ENCODE results near the gene C2orf74. TPM values are rescaled to one million over a fixed set of nuclear protein-coding genes. Genes with fewer than 3 reads are reported as not detected.

The C2orf74 gene
- total RNA-seq, 2 experiments from 2014 or later, result 7.8 to 8.5 TPM

DNA sequence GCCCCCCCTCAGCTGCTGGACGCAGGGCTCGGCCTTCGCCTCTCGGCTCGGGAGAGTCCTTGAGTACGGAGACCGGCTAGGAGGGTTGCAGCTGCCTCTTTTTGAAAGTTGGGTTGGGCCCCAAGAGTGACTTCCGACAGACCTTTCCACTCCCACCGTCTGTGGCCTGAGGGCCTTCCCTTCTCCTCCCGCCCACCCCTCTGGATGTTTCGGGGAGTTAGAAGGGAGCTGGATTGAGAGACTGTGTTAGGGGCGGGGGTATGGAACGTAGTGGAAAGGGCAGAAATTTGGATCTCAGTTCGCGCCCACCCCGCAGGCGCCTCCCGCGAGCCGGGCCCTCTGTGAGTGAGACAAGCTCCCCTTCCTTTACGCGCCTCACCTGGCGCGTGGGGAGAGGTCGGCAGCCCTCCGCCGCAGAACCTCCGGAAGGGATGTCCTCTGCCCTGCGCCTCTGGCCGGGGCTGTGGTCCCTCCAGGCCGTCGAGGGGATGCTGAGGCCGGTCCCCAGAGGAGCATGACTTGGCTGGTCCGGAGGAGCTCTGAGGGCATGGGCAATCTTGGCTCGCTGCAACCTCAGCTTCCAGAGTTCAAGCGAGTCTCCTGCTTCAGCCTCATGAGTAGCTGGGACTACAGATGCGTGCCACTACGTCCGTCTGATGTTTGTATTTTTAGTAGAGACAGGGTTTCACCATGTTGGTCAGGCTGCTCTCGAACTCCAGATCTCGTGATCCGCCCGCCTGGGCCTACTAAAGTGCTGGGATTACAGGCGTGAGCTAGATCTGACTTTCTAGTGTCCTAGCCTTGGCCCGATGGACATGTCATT is 15.9 kb downstream of the C2orf74 start:
- H3K27ac Mint-ChIP-seq, result peak overlapping the region; percentile 94
- H3K4me3 Mint-ChIP-seq, result peak overlapping the region; percentile 85
- ATAC-seq (peak; percentile 6), DNase-seq (peak; percentile 59)
- peaks cover 53% of the 10 kb centered on the region for H3K4me1 Mint-ChIP-seq
- H3K9me3 Mint-ChIP-seq (ENCODE audit: low read depth), result no peaks in the 10 kb centered on the region
- H3K27me3 Mint-ChIP-seq, result peaks cover 6% of the 10 kb centered on the region
- CTCF ChIA-PET, result interaction anchor here (0.6 to 2.1 kb wide), 4 partner anchors 16 to 362 kb away, joined by 3 to 7 read pairs (median 4); no protein-coding TSS in a partner anchor
- peaks cover 32% of the 10 kb centered on the region for H3K36me3 Mint-ChIP-seq

- Mint-ChIP-seq H3K4me1 (peaks cover 57% of the 10 kb centered on the region), H3K27ac (peak overlapping the region; percentile 94), H3K9me3 (ENCODE audit: low read depth) (no peaks in the 10 kb centered on the region), H3K4me3 (peak overlapping the region; percentile 85), H3K27me3 (peaks cover 6% of the 10 kb centered on the region), H3K36me3 (peaks cover 41% of the 10 kb centered on the region)
- no peak for DNase-seq
- CTCF ChIA-PET, result interaction anchor here (0.6 to 2.1 kb wide), 3 partner anchors 15 to 363 kb away, joined by 3 to 7 read pairs (median 4); no protein-coding TSS in a partner anchor
- ATAC-seq, result no peak
These were observed 16.9 kb downstream of the C2orf74 start for GRCh38 chr2:61178603-61179545.

DNA sequence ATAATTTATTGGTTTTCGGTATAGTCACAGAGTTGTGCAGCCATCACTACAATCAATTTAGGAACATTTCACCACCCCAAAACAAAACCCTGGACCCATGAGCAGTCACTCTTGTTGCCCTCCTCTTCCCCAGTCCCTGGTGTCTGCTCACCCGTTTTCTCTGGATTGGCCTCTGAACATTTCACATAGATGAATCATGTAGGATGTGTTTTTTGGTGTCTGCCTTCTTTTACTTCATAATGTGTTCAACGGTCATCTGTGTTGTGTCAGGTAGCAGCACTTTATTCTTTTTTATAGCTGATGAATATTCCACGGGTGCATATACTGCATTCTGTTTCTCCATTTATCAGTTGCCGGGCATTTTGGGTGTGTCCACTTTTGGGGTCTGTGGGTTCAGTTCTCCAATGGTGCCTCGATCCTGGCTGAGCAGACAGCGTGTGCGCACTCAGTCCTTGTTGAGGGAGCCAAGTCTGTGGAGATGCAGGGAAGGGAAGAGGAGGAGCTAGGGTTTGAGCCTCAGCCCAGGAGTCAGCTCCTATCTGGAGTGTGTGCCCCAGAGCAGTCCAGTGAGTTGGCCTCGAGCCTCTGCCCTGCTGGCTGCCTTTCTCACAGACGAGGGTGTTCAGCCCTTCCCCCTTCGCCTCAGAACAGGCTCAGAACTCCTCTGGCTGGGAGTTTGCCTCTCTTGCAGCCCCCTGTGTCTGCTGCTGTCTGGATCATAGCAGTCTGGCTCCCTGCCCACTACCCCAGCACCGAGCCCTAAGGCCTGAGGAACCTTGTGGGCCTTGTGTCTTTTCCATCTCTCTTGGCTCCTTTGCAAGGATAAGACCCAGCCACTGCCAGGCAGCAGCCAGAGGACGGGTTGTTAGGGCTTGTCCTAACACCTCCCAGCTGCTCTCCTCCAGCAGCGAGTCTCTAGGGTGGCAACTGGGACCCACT is 18.0 kb downstream of the C2orf74 start:
- Mint-ChIP-seq H3K4me1 (peaks cover 64% of the 10 kb centered on the region), H3K4me3 (peak overlapping the region; percentile 85), H3K36me3 (peaks cover 48% of the 10 kb centered on the region), H3K27me3 (peaks cover 6% of the 10 kb centered on the region), H3K27ac (peak overlapping the region; percentile 45), H3K9me3 (ENCODE audit: low read depth) (no peaks in the 10 kb centered on the region)
- no peak for DNase-seq
- ATAC-seq, result no peak
- CTCF ChIA-PET, result interaction anchor here (2.1 kb wide), 1 partner anchor 14 kb away, joined by 7 read pairs; no protein-coding TSS in a partner anchor

DNA sequence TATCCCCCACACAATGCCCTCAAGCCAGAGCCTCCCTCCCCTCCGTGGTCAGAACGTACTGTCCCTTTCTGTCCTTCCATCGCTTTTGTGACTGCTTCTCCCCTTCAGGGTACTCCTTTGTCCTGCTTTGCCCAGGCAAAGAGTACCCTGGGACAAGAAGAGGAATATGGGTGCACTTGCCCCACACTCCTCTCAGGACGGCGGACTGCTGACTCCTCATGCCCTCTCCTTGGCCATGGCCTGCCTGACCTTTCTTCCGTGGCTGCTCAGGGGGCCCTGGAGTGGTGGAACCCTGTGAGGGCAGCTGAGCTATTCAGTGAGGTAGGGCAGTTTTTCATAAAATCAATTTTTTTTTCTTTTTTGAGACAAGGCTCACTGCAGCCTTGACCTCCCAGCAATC is 18.7 kb downstream of the C2orf74 start:
- Mint-ChIP-seq H3K36me3 (peaks cover 55% of the 10 kb centered on the region), H3K27me3 (no peaks in the 10 kb centered on the region), H3K9me3 (ENCODE audit: low read depth) (no peaks in the 10 kb centered on the region), H3K4me1 (peaks cover 71% of the 10 kb centered on the region), H3K4me3 (peak overlapping the region; percentile 40), H3K27ac (peak overlapping the region; percentile 13)
- DNase-seq (no peak), ATAC-seq (no peak)
- CTCF ChIA-PET, result no interaction called here

DNA sequence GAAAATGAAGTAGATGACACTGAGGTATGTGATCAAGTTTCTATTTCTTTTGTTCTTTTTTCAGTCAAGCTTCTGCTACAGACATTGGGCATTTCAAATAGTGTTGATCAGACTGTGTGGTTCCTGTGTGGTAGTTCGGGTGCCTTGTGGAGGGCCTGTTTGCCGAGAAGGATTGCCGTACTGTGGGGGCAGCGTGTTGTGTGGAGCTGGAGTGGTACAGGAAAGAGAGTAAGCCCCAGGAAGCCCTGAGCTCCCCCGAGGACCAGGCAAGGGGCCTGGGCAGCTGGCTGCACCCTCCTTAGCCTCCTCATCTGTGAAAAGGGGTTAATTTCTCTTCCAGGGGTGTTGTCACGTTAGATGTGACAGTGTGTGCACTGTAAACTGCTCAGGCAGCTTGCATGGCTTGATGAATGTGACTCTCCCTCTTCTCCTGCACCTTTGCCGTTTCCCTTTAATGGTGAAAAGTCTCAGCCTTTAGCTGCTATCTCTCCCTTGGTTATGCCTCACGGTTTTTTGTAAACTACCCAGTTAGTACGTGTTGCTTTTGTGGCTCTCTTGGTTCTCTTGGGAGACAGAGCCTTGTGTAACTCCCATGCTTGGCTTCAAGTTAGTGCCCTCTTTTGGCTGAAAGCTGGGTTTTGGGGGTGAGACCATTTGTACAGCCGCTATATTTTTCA is 19.5 kb downstream of the C2orf74 start:
- Mint-ChIP-seq H3K4me1 (peaks cover 65% of the 10 kb centered on the region), H3K27me3 (no peaks in the 10 kb centered on the region), H3K27ac (peak overlapping the region; percentile 12), H3K9me3 (ENCODE audit: low read depth) (no peaks in the 10 kb centered on the region), H3K4me3 (peak overlapping the region; percentile 40), H3K36me3 (peaks cover 61% of the 10 kb centered on the region)
- ATAC-seq (no peak), DNase-seq (no peak)
- CTCF ChIA-PET, result no interaction called here

DNA sequence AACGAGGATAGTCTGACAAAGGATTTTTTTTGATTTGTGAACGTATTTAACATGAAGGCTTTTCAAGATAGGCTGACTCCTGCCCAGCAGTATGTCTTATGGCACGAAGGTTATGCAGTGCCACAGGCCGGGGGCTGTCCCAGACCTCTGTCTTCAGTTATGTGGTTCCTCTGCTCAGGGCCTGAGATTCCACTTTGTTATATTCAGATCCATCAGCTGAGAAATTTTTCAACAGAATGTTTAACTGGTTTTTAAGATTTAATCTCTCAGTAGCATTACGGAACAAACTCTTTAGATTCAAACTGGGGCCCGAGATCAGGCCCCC is 20.0 kb downstream of the C2orf74 start:
- CTCF ChIA-PET, result no interaction called here
- peaks cover 62% of the 10 kb centered on the region for H3K4me1 Mint-ChIP-seq
- peak overlapping the region; percentile 40 for H3K4me3 Mint-ChIP-seq
- H3K27me3 Mint-ChIP-seq, result no peaks in the 10 kb centered on the region
- peaks cover 64% of the 10 kb centered on the region for H3K36me3 Mint-ChIP-seq
- H3K27ac Mint-ChIP-seq, result peak overlapping the region; percentile 12
- H3K9me3 Mint-ChIP-seq (ENCODE audit: low read depth), result no peaks in the 10 kb centered on the region
- DNase-seq, result no peak
- no peak for ATAC-seq

DNA sequence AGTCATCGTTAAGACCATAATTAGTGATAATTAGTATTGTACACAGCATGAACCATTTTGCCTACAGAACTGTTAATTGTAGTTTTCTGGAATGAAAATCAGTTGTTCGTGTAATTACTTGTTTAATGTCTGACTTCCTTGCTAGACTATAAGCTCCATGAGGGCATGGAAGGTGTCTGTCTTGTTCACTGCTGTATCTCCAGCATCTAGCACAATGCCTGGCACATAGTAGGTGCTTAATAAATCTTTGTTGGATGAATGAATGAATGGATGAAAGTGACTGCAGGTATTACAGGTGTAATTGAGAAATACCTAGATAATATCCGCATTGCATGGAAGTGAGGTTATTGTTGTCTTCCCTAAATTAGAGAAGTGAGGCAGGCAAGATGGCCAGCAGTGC is 21.8 kb downstream of the C2orf74 start:
- Mint-ChIP-seq H3K4me3 (no peak overlapping the region), H3K9me3 (ENCODE audit: low read depth) (no peaks in the 10 kb centered on the region), H3K4me1 (peaks cover 56% of the 10 kb centered on the region), H3K27me3 (no peaks in the 10 kb centered on the region), H3K27ac (no peak overlapping the region), H3K36me3 (peaks cover 76% of the 10 kb centered on the region)
- CTCF ChIA-PET, result no interaction called here
- ATAC-seq (no peak), DNase-seq (no peak)

GRCh38 chr2:61184263-61184662 is 22.3 kb downstream of the C2orf74 start:
- Mint-ChIP-seq H3K4me1 (peaks cover 51% of the 10 kb centered on the region), H3K27ac (no peak overlapping the region), H3K36me3 (peaks cover 78% of the 10 kb centered on the region), H3K9me3 (ENCODE audit: low read depth) (no peaks in the 10 kb centered on the region), H3K4me3 (no peak overlapping the region), H3K27me3 (no peaks in the 10 kb centered on the region)
- DNase-seq, result no peak
- CTCF ChIA-PET, result no interaction called here
- no peak for ATAC-seq

- no peaks in the 10 kb centered on the region for H3K9me3 Mint-ChIP-seq (ENCODE audit: low read depth)
- DNase-seq (no peak), ATAC-seq (no peak)
- no peak overlapping the region for H3K4me3 Mint-ChIP-seq
- CTCF ChIA-PET, result no interaction called here
- H3K27ac Mint-ChIP-seq, result no peak overlapping the region
- H3K36me3 Mint-ChIP-seq, result peaks cover 78% of the 10 kb centered on the region
- no peaks in the 10 kb centered on the region for H3K27me3 Mint-ChIP-seq
- peaks cover 41% of the 10 kb centered on the region for H3K4me1 Mint-ChIP-seq
These were observed 23.3 kb downstream of the C2orf74 start for GRCh38 chr2:61185231-61185728.

DNA sequence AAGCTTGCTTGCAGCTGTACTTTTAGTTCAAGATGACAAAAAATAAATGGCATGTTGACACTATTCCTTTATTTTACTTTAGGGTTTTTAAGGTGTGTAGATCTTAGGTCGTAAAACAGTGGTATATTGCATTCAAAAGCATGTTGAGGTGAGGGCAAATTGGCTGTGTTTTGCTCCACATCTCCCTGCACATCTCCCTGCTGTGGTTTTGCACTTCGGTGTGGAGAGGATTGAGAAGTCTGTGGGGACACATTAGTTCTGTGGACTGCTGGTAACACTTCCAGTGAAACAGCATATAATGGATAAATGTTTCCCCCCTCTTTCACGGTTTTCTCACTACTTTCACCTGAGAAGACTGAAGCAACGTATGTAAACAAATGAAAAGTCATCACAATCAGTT is 25.1 kb downstream of the C2orf74 start:
- CTCF ChIA-PET, result no interaction called here
- DNase-seq (no peak), ATAC-seq (no peak)
- Mint-ChIP-seq H3K4me1 (peaks cover 27% of the 10 kb centered on the region), H3K36me3 (peaks cover 75% of the 10 kb centered on the region), H3K27me3 (no peaks in the 10 kb centered on the region), H3K27ac (no peak overlapping the region), H3K9me3 (ENCODE audit: low read depth) (no peaks in the 10 kb centered on the region), H3K4me3 (no peak overlapping the region)

DNA sequence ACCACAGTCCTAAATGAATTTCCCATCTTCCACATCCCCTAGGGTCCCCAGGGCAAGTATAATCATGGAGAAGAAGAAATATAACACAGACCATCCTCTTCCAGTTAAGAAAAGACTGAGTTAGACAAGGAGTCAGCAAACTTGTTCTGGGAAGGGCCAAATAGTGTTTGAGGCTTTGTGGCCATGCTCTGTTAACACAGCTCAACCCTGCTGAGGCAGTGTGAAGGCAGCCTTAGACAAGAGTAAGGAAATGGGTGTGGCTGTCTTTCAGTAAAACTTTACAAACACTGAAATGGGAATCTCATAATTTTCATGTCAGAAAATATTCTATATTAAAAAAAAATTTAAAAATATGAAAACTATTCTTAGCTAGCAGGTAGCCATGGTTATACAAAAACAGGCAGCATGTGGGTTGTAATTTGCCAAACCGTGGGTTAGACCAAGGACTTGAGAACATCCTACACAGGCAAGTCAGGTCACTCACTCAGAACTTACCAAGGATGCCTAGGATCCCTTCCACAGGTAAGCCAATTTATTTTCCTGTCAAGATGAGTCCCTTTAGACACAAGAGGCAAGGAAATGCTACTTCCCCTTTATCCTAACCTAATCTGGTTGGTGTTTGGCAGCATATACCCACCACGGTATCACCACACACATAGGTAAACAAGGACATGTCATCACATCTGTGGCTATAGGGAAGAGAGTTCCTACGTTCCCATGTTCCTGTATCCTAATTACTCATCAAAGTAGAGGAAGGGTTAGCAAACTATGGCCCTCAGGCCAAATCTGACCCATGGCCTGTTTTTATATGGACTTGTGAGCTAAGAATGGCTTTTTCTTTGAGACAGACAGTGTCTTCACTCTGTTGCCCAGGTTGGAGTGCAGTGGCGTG is 31.9 kb downstream of the C2orf74 start:
- CTCF ChIA-PET, result interaction anchor here (1.2 to 1.4 kb wide), 2 partner anchors 15 to 19 kb away, joined by 3 to 7 read pairs; no protein-coding TSS in a partner anchor
- ATAC-seq, result peak; percentile 74
- peaks cover 40% of the 10 kb centered on the region for H3K36me3 Mint-ChIP-seq
- H3K27ac Mint-ChIP-seq, result peak overlapping the region; percentile 76
- peaks cover 13% of the 10 kb centered on the region for H3K4me1 Mint-ChIP-seq
- no peaks in the 10 kb centered on the region for H3K27me3 Mint-ChIP-seq
- no peaks in the 10 kb centered on the region for H3K9me3 Mint-ChIP-seq (ENCODE audit: low read depth)
- DNase-seq, result peak; percentile 51
- H3K4me3 Mint-ChIP-seq, result no peak overlapping the region
